Dedifferentiated amniotic fluid mesenchymal stem cell (primary cell): ENCODE results near the gene PPP3CA.

ENCODE experiments used
- DNase-seq: peaks from one replicate; pipeline ENCODE4 v3.0.0-alpha.2; 2016; ENCODE audit errors: extremely low spot score

The PPP3CA gene

DNA sequence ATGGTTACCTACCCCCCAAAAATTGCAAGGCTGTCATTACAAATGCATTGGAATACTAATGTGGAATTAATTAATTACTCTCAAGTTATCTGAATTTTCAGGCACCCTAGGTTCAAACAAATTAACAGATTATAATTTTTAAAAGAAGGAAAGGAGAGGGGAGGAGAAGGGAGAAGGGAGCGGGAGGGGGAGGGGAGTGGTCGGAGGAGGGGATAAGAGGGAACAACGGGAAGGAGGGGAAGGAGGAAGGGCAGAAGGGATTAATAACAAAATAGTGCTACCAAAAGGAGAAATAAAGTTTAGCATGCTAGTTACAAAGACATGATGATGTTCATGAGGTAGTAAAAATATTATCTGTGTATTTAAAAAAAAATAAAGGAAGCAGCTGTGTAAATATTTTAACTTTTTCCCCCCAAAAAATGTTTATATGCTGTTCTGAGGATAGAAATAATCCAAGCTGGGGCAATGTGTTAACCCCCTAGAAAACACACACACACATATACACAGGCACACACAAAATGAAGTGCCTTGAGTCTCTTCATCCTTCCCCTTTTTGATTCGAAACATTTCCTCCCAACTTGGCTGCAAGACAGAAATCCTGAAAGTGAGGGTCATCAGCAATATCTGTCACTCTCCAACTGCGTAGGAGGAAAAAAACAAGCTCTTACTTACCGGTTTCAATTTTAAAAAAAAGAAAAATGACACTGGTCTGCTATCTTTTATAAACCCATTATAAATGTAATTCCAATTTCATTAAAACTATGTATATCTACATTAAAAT is 58.8 kb downstream of the PPP3CA start:
- DNase-seq: no peak

DNA sequence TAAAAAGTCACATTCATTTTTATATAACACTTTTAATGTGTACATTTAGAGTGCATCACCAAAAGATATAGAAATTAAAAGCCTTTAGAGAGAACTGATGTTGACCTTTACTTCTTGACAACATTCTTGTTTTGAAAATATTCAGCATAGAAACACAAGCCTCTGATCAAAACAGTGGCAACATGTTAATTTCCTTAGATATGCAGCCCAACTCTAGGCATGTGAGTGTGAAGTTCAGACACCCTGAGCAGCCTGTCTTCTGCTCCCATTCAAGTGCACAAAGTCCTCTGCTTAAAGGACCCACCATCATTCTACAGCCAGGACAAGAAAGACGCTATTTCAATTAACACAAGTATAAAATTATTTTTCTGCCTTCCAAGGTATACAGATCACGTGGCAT is 60.0 kb downstream of the PPP3CA start:
- no peak for DNase-seq

DNA sequence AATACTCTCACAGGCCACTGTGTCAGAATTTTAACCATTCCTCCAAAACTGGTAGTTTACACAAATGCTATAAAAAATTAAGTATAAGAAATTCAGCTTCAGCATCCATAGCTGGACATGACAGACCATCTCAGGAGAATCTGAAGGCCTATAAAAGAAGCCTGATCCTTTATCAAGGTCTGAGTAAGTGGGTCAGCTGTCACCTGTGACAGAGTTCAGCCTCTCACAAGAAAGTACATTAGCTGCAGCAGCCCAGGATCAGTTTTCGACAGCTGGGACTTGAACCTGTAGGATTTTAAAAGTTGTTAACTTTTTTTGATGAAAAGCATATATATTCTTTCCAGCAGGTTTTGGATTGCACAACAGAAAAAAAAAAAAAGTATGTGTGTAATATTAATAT is 60.7 kb downstream of the PPP3CA start:
- no peak for DNase-seq

DNA sequence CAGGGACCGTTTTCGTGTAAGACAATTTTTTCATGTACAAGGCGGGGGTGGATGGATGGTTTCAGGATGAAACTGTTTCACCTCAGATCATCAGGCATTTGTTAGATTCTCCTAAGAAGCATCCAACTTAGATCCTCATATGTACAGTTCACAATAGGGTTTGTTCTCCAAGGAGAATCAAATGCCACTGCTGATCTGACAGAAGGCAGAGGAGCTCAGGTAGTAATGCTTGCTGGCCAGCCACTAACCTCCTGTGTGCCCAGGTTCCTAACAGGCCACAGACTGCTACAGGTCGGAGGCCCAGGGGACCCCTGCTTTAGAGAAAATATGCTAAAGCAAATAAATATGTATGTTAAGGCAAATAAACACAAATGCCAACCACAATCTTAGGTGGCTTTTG is 61.3 kb downstream of the PPP3CA start:
- DNase-seq: no peak

DNA sequence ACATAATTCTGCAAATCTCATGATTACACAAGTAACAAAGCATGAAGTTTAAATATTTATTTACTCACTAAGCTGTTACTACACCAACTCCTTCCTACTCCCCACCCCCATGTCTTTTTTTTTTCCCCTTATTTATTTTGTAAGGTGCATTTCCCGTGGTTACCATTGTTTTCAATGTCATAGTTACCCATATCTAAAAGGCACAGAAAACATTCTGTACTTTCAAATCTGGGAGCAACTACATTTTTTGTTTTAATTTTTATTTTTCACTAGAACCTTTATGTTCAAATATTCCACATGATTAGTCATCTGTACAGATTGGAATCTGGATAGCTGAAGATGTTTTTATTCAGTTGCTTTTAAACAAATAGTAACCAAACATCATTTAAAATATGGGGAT is 62.8 kb downstream of the PPP3CA start:
- no peak for DNase-seq

DNA sequence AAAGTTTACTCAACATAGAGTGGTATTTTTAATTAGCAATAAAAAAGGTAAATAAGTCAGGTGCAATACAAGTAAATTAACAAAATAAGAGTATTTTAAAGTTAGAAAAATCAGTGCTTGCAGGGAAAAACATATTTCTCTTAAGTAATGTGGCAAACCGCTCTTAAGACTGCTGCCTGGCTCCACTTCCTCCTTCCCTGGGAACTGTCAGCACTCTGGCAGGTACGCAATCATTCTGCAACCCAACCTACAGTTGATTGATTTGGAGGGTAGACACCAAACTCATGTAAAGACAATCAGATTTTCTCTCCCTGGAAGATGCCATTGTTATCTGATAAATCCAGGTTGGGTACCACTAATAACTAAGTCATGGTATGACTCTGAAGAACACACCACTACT is 63.9 kb downstream of the PPP3CA start:
- DNase-seq: no peak

DNA sequence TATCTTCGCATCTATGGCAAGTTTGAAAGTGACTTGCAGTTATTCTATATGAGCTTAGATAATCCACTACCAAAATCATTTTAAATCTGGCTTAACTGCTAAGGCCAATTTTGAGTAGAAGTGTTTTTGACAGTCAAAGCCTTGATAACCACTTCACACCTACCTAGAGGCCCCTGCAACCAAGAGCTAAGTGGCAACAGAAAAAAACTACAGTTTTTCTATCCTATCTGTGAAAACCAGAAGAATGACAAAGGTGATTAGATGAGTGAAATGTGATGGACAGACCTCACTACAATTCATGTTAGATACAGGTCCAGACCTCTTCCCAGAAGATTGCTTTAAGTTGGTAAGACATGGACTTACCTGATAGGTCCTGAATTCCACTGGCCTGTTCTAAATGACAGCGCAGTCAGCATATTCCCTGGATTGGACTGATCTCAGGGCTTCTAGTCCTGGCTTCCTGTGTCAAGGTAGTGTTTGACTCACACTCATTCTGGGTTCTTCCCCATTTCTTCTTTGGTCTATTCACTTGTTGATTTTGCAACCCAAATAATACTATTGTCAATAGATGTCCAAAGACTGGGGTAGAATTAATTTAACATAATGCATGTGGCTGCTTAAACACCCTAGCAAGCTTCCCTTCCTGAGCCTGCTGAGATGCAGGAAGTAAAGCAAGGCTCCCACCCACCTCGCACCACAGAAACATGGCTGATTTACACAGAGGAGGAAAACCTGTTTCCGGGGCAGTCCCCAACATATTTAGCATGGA is 65.1 kb downstream of the PPP3CA start:
- no peak for DNase-seq

DNA sequence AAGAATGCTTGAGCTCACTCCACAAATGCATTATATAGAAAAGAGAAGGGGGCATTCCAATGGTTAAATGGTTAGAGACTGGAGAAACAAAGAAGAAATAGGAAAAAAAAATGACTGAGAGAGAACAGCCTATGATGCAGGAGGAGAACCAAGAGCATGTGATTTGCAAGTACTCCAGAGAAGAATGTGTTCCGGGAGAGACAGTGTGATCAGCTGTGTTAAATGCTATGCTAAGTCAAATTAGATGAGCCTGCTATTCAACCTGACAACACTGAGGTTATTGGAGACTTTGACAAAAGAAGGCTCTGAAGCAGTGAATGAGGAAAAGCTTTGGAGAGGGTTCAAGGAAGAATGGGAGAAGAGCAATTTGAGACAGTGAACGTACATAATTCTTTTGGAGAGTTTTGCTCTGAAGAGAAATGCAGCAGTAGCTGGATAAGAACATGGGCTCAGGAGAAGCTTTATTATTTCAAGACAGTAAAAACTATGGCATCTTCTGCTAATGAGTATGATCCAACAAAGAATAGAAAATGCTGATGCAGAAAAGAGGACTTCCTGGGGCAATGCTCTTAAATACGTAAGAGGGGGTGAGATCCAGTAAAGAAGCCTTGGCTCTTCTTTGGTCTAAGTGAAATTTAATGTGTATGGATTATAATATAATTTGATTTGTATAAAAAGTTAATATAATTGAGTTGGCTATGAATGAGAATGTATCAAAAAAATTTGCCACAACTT is 66.3 kb downstream of the PPP3CA start:
- DNase-seq: no peak

DNA sequence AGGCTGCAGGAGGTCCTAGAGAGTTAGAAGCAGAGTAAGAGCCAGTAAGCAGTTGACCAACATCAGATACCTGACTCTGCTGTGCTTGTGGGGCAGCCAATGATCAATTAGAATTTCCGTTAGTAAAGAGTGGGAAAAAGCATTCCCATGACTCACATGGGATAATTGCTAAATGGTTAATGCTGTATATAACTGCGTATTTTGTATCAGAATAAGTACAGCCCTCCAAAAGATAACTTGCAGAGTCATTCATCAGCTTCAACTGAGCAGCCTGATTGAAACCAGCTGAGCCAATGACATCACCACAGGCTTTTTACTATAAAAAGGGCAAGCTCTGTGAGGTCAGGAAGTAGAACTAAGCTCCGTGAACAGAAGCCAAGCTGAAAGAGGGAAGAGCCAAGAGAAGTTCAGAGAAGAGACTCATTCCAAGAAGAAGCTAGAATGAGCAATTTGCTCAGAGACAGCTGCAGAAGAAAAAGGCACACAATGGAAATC is 67.9 kb downstream of the PPP3CA start:
- DNase-seq: peak; percentile 99

DNA sequence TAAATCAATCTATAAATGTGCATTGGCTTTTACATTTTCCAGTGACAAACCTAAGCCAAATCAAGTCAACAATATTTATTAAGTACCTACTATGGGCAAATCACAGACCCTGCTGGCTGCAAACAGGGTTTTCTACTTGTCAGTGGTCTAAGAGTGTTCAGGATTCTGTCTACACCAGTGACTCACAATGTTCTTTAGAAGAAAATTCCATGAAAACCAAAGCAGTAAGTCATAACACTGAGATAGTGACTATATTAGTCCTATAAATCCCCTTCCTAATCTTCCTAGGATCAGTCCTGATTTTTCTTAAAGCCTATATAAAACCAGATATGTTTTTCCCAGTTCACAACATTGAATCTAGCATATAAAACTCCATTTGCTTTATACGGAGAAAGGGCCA is 69.7 kb downstream of the PPP3CA start:
- DNase-seq: peak; percentile 27

DNA sequence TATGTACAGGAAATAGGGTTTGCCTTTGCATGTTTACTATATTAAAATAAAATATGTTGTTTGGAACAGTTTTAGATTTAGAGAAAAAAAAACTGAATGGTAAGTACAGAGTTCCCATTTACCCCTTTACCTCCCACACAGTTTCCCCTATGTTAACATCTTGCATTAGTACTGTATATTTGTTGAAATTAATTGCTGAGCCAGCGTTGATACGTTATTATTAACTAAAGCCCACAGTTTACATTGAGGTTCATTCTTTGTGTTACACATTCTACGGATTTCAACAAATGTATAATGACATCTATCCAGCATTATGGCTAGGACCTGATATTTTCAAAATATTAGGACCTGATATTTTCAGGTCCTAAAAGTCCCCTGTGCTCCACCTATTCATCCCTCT is 70.7 kb downstream of the PPP3CA start:
- no peak for DNase-seq

DNA sequence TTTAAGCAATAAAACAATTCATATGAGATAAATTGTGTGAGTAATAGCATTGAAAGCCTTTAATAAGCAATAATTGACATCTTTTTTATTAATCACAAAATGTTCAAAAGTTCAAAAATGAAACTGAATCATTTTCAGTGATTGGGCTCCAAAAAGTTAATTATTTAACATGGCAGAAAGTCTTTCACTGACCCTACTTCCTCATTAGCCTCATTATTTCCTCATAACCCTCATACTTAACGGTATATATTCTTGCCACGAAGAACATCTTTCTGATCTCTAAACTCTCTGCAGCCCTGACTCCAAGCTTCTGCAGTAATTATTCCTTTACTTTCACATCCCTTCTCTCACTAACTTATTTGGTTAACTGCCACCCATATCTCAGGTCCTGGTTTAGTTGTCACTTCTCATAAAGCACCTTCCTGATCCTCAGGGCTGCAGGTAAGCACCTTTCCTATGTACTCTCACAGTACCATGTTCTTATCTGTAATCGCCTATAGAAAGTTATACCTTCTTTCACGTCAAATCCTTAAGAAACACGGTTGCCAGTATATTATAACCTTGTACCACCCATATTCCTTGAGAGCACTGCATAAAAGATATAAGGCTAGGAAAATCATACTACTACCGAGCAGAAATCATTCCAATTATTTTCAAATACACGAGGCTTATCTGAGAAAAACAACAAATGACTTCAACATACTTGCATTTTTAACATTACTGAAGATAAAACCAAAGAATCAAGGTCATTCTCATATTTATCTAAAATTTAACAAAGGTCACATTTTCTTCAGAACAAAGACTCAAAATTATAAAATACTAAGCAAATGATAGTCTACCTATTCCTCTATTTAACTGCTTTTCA is 72.2 kb downstream of the PPP3CA start:
- no peak for DNase-seq

DNA sequence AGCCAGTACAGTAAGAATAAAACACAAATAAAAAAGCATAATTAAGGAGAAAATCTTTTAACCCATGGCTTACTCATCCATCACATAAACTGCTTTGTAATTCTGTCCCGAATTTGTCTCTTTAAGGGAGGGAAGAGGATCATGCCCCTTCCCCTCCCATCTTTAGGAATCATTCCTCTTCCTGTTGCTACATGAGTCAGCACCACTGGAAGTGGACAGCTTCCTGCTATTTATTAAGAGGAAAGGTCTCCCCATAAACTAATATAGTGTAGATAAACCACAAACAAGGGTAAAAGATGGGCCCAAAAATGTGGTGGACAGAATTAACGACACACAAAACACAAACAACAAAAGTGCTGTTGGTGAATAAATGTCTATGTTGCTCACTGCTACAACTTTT is 75.8 kb downstream of the PPP3CA start:
- no peak for DNase-seq

DNA sequence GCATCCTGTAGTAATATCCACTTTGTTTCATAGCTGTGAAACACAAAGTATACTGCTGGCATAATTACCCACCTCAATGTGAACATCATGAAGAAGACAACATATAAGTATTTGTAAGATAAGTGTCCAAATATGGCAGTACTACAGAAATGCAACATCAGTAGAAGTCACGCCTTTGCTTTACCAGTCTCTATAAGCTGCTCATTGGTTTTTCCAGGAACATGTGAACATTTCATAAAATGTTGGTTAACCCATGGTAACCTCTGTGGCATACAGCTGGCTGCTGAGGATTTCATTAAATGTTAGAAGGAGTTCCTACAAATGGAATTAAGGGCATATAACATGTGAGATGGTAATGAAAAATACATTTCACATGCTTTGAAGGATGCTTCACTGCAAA is 77.6 kb downstream of the PPP3CA start:
- DNase-seq: no peak

DNA sequence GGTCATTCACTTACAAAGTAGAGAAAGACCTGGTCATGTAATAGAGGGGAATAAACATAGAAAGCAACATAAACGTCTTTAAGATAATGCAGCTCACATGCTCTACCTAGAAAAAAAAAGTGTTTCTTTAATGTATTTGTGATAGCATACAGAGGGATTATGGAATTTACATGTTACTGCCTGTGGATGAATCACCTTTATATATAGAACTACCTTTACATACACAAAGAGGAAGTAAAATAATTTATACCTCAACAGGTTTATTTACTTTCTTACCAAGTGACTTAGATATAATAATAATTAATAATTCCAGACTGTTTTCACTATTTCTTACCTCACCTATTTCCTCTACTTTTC is 81.5 kb downstream of the PPP3CA start:
- DNase-seq: no peak

DNA sequence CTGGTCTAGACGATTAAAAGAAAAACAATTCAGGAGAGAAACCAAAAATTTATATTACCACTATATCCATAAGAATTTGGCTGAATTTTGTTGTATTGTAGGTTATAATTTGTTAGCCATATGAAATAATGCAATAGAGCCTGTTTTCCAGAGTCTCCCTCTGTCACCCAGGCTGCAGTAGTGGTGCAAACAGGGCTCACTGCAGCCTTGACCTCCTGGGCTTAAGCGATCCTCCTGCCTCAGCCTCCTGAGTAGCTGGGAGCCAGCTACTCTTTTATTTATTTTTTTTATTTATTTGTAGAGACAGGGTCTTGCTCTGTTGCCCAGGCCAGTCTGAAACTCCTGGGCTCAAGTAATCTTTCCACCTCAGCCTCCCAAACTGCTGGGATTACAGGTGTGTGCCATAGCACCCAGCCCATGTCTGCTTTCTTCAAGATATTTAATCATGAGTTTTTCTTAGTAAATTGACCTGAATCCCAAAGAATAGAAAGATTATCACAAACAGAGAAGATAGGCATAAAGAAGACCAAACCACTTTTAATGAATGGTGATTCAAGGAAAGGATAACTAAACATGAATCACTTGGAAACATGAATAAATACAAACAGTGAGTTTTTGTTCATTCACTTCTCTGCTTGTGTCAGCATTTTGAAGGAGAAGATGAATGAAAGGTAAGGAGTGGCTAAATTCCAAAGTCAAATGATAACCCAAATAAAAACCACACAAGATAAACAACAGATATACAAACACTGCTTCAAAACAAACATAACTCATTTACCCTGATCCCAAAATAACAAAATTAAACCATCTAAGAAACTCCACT is 82.1 kb downstream of the PPP3CA start:
- DNase-seq: no peak

DNA sequence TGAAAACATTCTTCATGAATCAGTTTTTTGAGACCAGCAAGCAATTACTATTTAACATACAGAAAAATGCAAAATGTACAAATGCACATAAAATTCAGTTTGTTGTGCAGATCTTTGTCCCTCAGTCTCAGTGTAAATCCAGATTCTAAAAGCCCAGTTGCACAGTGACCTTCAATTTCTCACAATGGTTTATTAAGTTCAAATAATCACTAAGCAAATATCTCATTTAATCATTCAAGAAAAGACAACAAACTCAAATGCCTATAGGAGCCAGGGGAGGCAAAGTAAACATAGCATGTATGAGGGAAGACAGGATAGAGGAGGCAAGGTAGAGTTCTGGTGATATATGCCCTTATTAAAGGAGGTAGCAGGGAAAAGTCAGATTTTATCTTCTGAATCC is 82.8 kb downstream of the PPP3CA start:
- no peak for DNase-seq

DNA sequence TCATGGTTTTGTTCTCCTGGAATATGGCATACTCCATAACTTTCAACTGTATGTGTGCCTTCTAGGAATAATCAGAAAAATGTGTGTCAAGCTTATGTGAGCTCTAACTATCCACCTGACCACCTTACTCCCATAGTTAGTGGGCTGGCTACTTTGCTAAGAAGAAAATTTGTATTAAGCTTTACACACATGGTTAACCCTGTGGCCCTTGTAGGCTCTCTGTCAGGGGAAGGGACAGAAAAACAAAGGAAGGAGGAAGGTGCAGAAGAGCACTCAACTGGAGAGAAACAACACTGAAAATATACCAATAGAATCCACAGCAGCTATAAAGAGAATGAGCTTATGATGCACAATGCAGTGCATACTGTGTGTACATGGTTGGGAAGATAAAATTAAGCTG is 84.6 kb downstream of the PPP3CA start:
- no peak for DNase-seq

DNA sequence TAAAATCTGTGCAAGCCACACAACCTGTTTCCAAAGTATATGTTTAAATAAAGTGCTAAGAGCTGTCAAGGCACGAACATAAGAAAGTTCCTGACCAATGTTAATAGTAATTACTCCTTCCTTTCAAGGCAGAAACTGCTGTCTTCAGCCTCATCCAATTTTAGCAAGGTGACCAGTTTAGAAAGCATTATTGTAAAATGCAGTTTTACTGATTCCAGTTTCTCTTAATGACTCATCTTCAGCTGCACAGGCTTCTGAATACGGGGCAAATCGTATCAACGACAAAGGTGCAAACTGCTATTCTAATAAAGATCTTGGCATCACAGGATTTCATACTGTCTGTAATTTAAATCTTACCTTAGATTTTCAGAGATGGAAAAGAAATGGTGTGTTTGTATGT is 87.5 kb downstream of the PPP3CA start:
- DNase-seq: no peak

DNA sequence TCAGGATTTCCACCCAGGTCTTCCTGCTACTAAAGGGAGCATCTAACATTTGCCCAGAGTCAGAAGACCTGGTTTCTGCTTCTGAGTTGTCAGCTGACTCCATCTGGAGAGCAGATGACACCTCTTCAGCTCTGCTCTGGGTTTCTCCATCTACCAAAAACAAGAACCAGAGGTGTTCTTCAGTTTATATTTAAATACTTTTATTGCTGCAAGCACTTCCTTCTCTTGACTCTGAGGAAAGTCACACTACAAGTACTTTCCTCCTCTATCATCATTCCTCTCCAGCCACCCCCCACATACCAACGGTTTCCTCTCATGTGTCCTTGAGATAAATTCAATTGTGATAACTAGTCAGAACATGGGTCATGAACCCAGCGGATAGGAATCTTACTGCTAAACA is 88.4 kb downstream of the PPP3CA start:
- no peak for DNase-seq

DNA sequence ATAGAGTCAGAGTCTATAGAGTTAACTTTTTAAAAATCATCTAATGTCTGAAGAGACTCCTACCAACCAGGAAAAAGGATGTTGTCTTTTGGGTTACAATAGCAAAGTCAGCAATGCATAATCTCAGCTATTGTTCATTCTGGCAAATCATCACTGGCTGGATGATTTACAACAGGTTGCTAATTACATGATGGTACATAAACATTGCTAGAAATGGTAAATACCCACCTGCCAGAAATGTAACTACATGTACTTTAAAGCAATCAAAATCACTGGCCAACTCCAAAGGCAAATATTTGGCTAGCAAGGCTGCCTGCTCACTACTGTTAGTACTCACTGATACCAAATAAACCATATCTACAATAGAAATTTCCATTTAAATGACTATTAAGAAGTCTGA is 91.1 kb downstream of the PPP3CA start:
- no peak for DNase-seq
